Body of pancreas (tissue), 4 donors: ENCODE measurements around the gene CD86. TPM values are rescaled to one million over a fixed set of nuclear protein-coding genes. Genes with fewer than 3 reads are reported as not detected.

Source experiments
- ATAC-seq: fragments of 150-250 bp; one replicate; pipeline ENCODE4 v1.9.1; 2016
- DNase-seq, 4 donors: peaks; one replicate each; pipeline ENCODE4 v3.0.0-alpha.2; 2019
- H3K27ac ChIP-seq, 4 donors: fragments of 200-600 bp; sonication (generic); 1 replicate in 3 of 4; 2 replicates in 1 of 4; pipeline versions ENCODE4 v1.5.1 to v1.6.1; 2016 to 2019; ENCODE audit warnings: mild to moderate bottlenecking in 1 of 4, mixed read lengths in 1 of 4, moderate library complexity in 1 of 4
- H3K27me3 ChIP-seq, 2 donors: fragments of 200-600 bp; sonication (generic); one replicate each; pipeline ENCODE4 v1.6.0; 2016; ENCODE audit warnings: mild to moderate bottlenecking in 1 of 2
- H3K36me3 ChIP-seq, 2 donors: fragments of 200-600 bp; sonication (generic); replicated peaks in 1 of 2; 2 replicates each; pipeline ENCODE4 v1.5.1; 2016; ENCODE audit warnings: low read depth in 2 of 2; ENCODE audit not compliant: insufficient read depth in 1 of 2
- H3K4me1 ChIP-seq: fragments of 200-600 bp; sonication (generic); one replicate; pipeline ENCODE4 v1.6.0; 2016
- H3K4me3 ChIP-seq, 2 donors: fragments of 200-600 bp; sonication (generic); 1 replicate in 1 of 2; 2 replicates in 1 of 2; pipeline ENCODE4 v1.5.1; 2016 to 2019
- H3K9me3 ChIP-seq, 3 donors: fragments of 200-600 bp; sonication (generic); 1 replicate in 2 of 3; 2 replicates in 1 of 3; pipeline ENCODE4 v1.5.1; 2016
- CTCF ChIP-seq, 7 experiments: fragments of 450-650 bp in 4 of 7; fragments of 200-600 bp in 3 of 7; sonication (generic) in 3 of 7; IDR thresholded peaks; one replicate each; pipeline ENCODE4 v1.5.1; 2016 to 2019; ENCODE audit warnings: antibody characterized with exemption in 7 of 7
- POLR2A ChIP-seq, 3 donors: fragments of 450-650 bp; IDR thresholded peaks; one replicate each; pipeline ENCODE4 v1.6.1; 2016; ENCODE audit warnings: antibody characterized with exemption in 3 of 3, mild to moderate bottlenecking in 2 of 3
- WGBS, 2 donors: methylation state at CpG; one replicate each; pipeline ENCODE4 v1.1.5; 2017; 5-methylcytosine and 5-hydroxymethylcytosine counted together
- intact Hi-C: fragments of 100-400 bp; cut with DNase I; formaldehyde crosslinking; loops from one replicate; pipeline ENCODE4 v1.15.1; 2023
- total RNA-seq, 2 donors: library from RNA; depleted of rRNA; stranded (reverse); fragments of >200 nt; gene quantifications; one replicate each; pipeline ENCODE4 v1.1.0, GENCODE V29; 2016

The CD86 gene
- total RNA-seq, 2 donors from 2014 or later, result 2.9 to 7.6 TPM

GRCh38 chr3:122092460-122093165 lies 37.5 kb downstream of the CD86 start:
- no peak overlapping the region for H3K4me3 ChIP-seq
- intact Hi-C loops, result no loop called here

GRCh38 chr3:122094125-122094524 lies 39.0 kb downstream of the CD86 start:
- intact Hi-C loops, result no loop called here
- Histone ChIP-seq H3K36me3 (no peaks in the 10 kb centered on the region), H3K27me3 (no peaks in the 10 kb centered on the region), H3K4me3 (no peak overlapping the region), H3K4me1 (no peaks in the 10 kb centered on the region), H3K9me3 (no peaks in the 10 kb centered on the region), H3K27ac (no peak overlapping the region)
- WGBS, 2 donors, result 70 to 80% methylated on average over 4 of the region's 4 CpGs
- ATAC-seq, result no peak
- no peak for DNase-seq
- TF ChIP-seq CTCF (IDR thresholded peaks at IDR 0.05) (no peak), POLR2A (IDR thresholded peaks at IDR 0.05) (no peak)

More at GRCh38 chr3:122092460-122093165, 37.5 kb downstream of the CD86 start:
- no peaks in the 10 kb centered on the region for H3K36me3 ChIP-seq
- DNase-seq, result peak in 2 of 4 donors; percentile 26 to 48
- no peaks in the 10 kb centered on the region for H3K9me3 ChIP-seq
- no peak for TF ChIP-seq POLR2A (IDR thresholded peaks at IDR 0.05)
- TF ChIP-seq CTCF (IDR thresholded peaks at IDR 0.05), result peak in 5 of 7 experiments; percentile 7 to 38 (median 32)
- no peak overlapping the region for H3K27ac ChIP-seq
- H3K27me3 ChIP-seq, result no peaks in the 10 kb centered on the region
- WGBS, 2 donors, result 47 to 52% methylated on average over 2 of the region's 2 CpGs
- no peaks in the 10 kb centered on the region for H3K4me1 ChIP-seq
- ATAC-seq, result peak; percentile 30

- H3K4me1 ChIP-seq, result no peaks in the 10 kb centered on the region
- DNase-seq (no peak), ATAC-seq (no peak)
- WGBS, 2 donors, result 42 to 54% methylated on average over 2 of the region's 2 CpGs
- no peak overlapping the region for H3K27ac ChIP-seq
- intact Hi-C loops, result no loop called here
- H3K4me3 ChIP-seq, result no peak overlapping the region
- no peaks in the 10 kb centered on the region for H3K36me3 ChIP-seq
- no peaks in the 10 kb centered on the region for H3K9me3 ChIP-seq
- no peak for TF ChIP-seq POLR2A (IDR thresholded peaks at IDR 0.05)
- H3K27me3 ChIP-seq, result no peaks in the 10 kb centered on the region
Measured at GRCh38 chr3:122094693-122095092, 39.5 kb downstream of the CD86 start.

GRCh38 chr3:122097141-122097540 lies 42.0 kb downstream of the CD86 start:
- H3K9me3 ChIP-seq, result no peaks in the 10 kb centered on the region
- H3K4me1 ChIP-seq, result no peaks in the 10 kb centered on the region
- WGBS, 2 donors, result 32 to 44% methylated on average over 3 of the region's 3 CpGs
- no peak overlapping the region for H3K4me3 ChIP-seq
- intact Hi-C loops, result no loop called here
- H3K27me3 ChIP-seq, result no peaks in the 10 kb centered on the region
- no peak overlapping the region for H3K27ac ChIP-seq
- DNase-seq, result no peak
- no peaks in the 10 kb centered on the region for H3K36me3 ChIP-seq
- ATAC-seq, result no peak
- no peak for TF ChIP-seq CTCF (IDR thresholded peaks at IDR 0.05)
- TF ChIP-seq POLR2A (IDR thresholded peaks at IDR 0.05), result no peak

GRCh38 chr3:122098611-122099010 lies 43.4 kb downstream of the CD86 start:
- Histone ChIP-seq H3K4me3 (no peak overlapping the region), H3K9me3 (no peaks in the 10 kb centered on the region), H3K4me1 (no peaks in the 10 kb centered on the region), H3K27me3 (no peaks in the 10 kb centered on the region), H3K36me3 (no peaks in the 10 kb centered on the region), H3K27ac (no peak overlapping the region)
- intact Hi-C loops, result no loop called here
- DNase-seq, result no peak
- WGBS, 2 donors, result 62 to 75% methylated on average over 2 of the region's 2 CpGs
- no peak for ATAC-seq
- no peak for TF ChIP-seq CTCF (IDR thresholded peaks at IDR 0.05)
- no peak for TF ChIP-seq POLR2A (IDR thresholded peaks at IDR 0.05)
